GM23338 (cell line): Measurements from ENCODE around the gene IGFBPL1. TPM values are rescaled to one million over a fixed set of nuclear protein-coding genes. Genes with fewer than 3 reads are reported as not detected.

Experiments
- ATAC-seq: fragments of 200-7000 bp; cut with Tn5 transposase; 3 replicates; pipeline ENCODE4 v1.9.1; 2020
- DNase-seq: peaks from one replicate; pipeline ENCODE4 v3.0.0-alpha.2; 2015; ENCODE audit warnings: low spot score
- H2AFZ ChIP-seq: fragments of 200-600 bp; sonication (generic); 2 replicates; pipeline ENCODE4 v1.8.0; 2016; ENCODE audit warnings: antibody characterized with exemption, mild to moderate bottlenecking, moderate library complexity
- H3F3A ChIP-seq: fragments of 200-600 bp; sonication (generic); replicated peaks from 2 replicates; pipeline ENCODE4 v1.8.0; 2017; ENCODE audit warnings: antibody characterized with exemption, mixed run types, low read depth
- H3K27ac ChIP-seq: fragments of 200-600 bp; sonication (generic); 2 replicates; pipeline ENCODE4 v1.6.1; 2016; ENCODE audit warnings: low read depth
- H3K27me3 ChIP-seq: fragments of 200-600 bp; sonication (generic); 2 replicates; pipeline ENCODE4 v1.8.0; 2016; ENCODE audit warnings: mild to moderate bottlenecking, mixed run types, moderate library complexity; ENCODE audit not compliant: insufficient read depth
- H3K36me3 ChIP-seq: fragments of 200-600 bp; sonication (generic); 2 replicates; pipeline ENCODE4 v1.8.0; 2016; ENCODE audit warnings: mild to moderate bottlenecking; ENCODE audit not compliant: insufficient read depth
- H3K4me1 ChIP-seq: fragments of 200-600 bp; sonication (generic); 2 replicates; pipeline ENCODE4 v1.8.0; 2016; ENCODE audit warnings: mild to moderate bottlenecking, moderate library complexity; ENCODE audit not compliant: insufficient read depth
- H3K4me2 ChIP-seq: fragments of 200-600 bp; sonication (generic); 2 replicates; pipeline ENCODE4 v1.7.1; 2017; ENCODE audit warnings: mixed run types
- H3K4me3 ChIP-seq: fragments of 200-600 bp; sonication (generic); 2 replicates; pipeline ENCODE4 v1.6.1; 2016; ENCODE audit warnings: mixed run types
- H3K79me2 ChIP-seq: fragments of 200-600 bp; sonication (generic); replicated peaks from 2 replicates; pipeline ENCODE4 v1.8.0; 2017; ENCODE audit warnings: mild to moderate bottlenecking; ENCODE audit not compliant: insufficient read depth
- H3K9me2 ChIP-seq: fragments of 200-600 bp; sonication (generic); 2 replicates; pipeline ENCODE4 v1.8.0; 2017; ENCODE audit not compliant: insufficient read depth
- H4K20me1 ChIP-seq: fragments of 200-600 bp; sonication (generic); replicated peaks from 2 replicates; pipeline ENCODE4 v1.8.0; 2017; ENCODE audit warnings: mild to moderate bottlenecking; ENCODE audit not compliant: insufficient read depth
- H3K27ac Mint-ChIP-seq: 2 replicates; pipeline ENCODE4 v1.8.0; 2020; ENCODE audit warnings: inconsistent platforms, mild to moderate bottlenecking, moderate library complexity, mixed read lengths
- H3K27me3 Mint-ChIP-seq: 3 replicates; pipeline ENCODE4 v1.8.0; 2022; ENCODE audit warnings: low read depth, mild to moderate bottlenecking, moderate library complexity, mixed read lengths, inconsistent platforms; ENCODE audit not compliant: insufficient read depth, poor library complexity
- H3K36me3 Mint-ChIP-seq: 3 replicates; pipeline ENCODE4 v1.8.0; 2021; ENCODE audit warnings: low read depth, mild to moderate bottlenecking, inconsistent platforms, moderate library complexity, mixed read lengths
- H3K4me1 Mint-ChIP-seq: 3 replicates; pipeline ENCODE4 v1.8.0; 2020; ENCODE audit warnings: mild to moderate bottlenecking, inconsistent platforms, mixed read lengths
- H3K4me3 Mint-ChIP-seq: 3 replicates; pipeline ENCODE4 v1.8.0; 2021; ENCODE audit warnings: moderate library complexity, mild to moderate bottlenecking, inconsistent platforms, mixed read lengths
- H3K9me3 Mint-ChIP-seq: 3 replicates; pipeline ENCODE4 v1.8.0; 2020; ENCODE audit warnings: moderate library complexity, mild to moderate bottlenecking, inconsistent platforms, mixed read lengths
- CREB1 ChIP-seq: fragments of 250-450 bp; sonication (Bioruptor Pico); IDR thresholded peaks from 2 replicates; pipeline ENCODE4 v1.5.0; 2020; ENCODE audit warnings: low read depth, mild to moderate bottlenecking, moderate library complexity
- EZH2 ChIP-seq: fragments of 200-600 bp; sonication (generic); IDR thresholded peaks from one replicate; pipeline ENCODE4 v1.8.0; 2017; ENCODE audit warnings: antibody characterized with exemption, mild to moderate bottlenecking, low read depth; ENCODE audit not compliant: unreplicated experiment
- EZH2phosphoT487 ChIP-seq: fragments of 200-600 bp; sonication (generic); IDR thresholded peaks from one replicate; pipeline ENCODE4 v1.8.1; 2018; ENCODE audit warnings: antibody characterized with exemption; ENCODE audit not compliant: unreplicated experiment
- JUNB ChIP-seq: IDR thresholded peaks from one replicate; pipeline ENCODE4 v1.6.1; 2016; ENCODE audit warnings: antibody characterized with exemption; ENCODE audit not compliant: unreplicated experiment
- NANOG ChIP-seq: IDR thresholded peaks from 2 replicates; pipeline ENCODE4 v1.6.1; 2016; ENCODE audit warnings: antibody characterized with exemption, borderline replicate concordance
- POLR2AphosphoS5 ChIP-seq: IDR thresholded peaks from 2 replicates; pipeline ENCODE4 v1.6.1; 2016; ENCODE audit warnings: antibody characterized with exemption, low read depth
- STAT1 ChIP-seq: IDR thresholded peaks from one replicate; pipeline ENCODE4 v1.6.1; 2016; ENCODE audit warnings: antibody characterized with exemption; ENCODE audit not compliant: unreplicated experiment
- ZNF114 ChIP-seq: fragments of 250-450 bp; sonication (Bioruptor Pico); IDR thresholded peaks from 2 replicates; pipeline ENCODE4 v1.5.0; 2020; ENCODE audit warnings: mild to moderate bottlenecking, moderate library complexity
- ZNF331 ChIP-seq: fragments of 250-450 bp; sonication (Bioruptor Pico); IDR thresholded peaks from 2 replicates; pipeline ENCODE4 v1.5.0; 2020; ENCODE audit warnings: low read depth, mild to moderate bottlenecking, moderate library complexity
- polyA plus RNA-seq: library from polyadenylated mRNA; unstranded; fragments of >200 nt; fragmentation: Nextera tagmentation; extraction: Ambion mirVana; gene quantifications from 2 replicates; pipeline ENCODE4 v1.2.1, GENCODE V29; 2016
- total RNA-seq: library from RNA; depleted of rRNA; stranded (reverse); fragments of >200 nt; shearing (Covaris generic); gene quantifications from 2 replicates; pipeline ENCODE4 v1.2.3, GENCODE V29; 2014
- TF ChIP-seq, protein P1 (sequence below): IDR thresholded peaks from 2 replicates; pipeline ENCODE4 v1.6.1; 2016; ENCODE audit warnings: antibody characterized with exemption
- TF ChIP-seq, protein P2 (sequence below): IDR thresholded peaks from one replicate; pipeline ENCODE4 v1.6.1; 2018; ENCODE audit warnings: antibody characterized with exemption; ENCODE audit not compliant: unreplicated experiment
- TF ChIP-seq, protein P3 (sequence below): fragments of 250-450 bp; sonication (Bioruptor Pico); IDR thresholded peaks from 2 replicates; pipeline ENCODE4 v1.5.0; 2020; ENCODE audit warnings: mild to moderate bottlenecking, moderate library complexity
- TF ChIP-seq, protein P4 (sequence below), 2 experiments: fragments of 200-600 bp in 1 of 2; sonication (generic) in 1 of 2; conservative IDR thresholded peaks; 2 replicates each; pipeline versions ENCODE4 v1.5.1 to v1.6.1; 2016 to 2017; ENCODE audit warnings: antibody characterized with exemption in 2 of 2, low read depth in 2 of 2, mild to moderate bottlenecking in 2 of 2, moderate library complexity in 1 of 2

IGFBPL1 gene
- total and polyA plus RNA-seq, 2 experiments from 2014 or later, result 9.4 to 75.6 TPM

DNA sequence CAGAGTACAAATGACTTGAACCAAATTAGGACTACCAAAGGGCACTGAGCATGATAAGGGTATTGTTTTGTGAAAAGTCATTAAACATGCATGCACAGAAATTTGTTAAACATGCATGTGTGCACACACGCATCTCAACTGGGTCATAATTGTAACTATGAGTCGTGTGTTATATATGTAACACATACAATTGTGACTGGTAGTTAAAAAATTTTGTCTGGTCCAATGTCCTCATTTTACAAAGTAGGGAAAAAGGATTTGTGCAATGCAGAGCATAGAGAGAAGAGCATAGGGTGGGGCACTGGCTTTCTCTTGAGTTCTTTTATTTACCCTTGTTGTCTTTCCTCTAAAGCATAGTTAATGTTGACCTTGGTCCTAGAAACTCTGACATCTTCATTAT, 19.3 kb upstream of the IGFBPL1 start:
- H3K4me3 Mint-ChIP-seq, result no peak overlapping the region
- Histone ChIP-seq H3F3A (no peaks in the 10 kb centered on the region), H2AFZ (no peak overlapping the region), H4K20me1 (no peaks in the 10 kb centered on the region; the same call in 1 of the 2 replicates), H3K4me3 (no peak overlapping the region), H3K4me2 (no peak overlapping the region), H3K79me2 (no peaks in the 10 kb centered on the region), H3K9me2 (no peaks in the 10 kb centered on the region), H3K36me3 (no peaks in the 10 kb centered on the region), H3K27me3 (no peaks in the 10 kb centered on the region), H3K4me1 (no peaks in the 10 kb centered on the region; the same call in none of the 2 replicates), H3K27ac (no peak overlapping the region)
- no peak overlapping the region for H3K27ac Mint-ChIP-seq
- H3K27me3 Mint-ChIP-seq, result peaks cover 7% of the 10 kb centered on the region
- ATAC-seq (no peak), DNase-seq (no peak)
- TF ChIP-seq ZNF114 (no peak), CREB1 (no peak), JUNB (no peak), NANOG (no peak), STAT1 (no peak), EZH2phosphoT487 (no peak), EZH2 (no peak), POLR2AphosphoS5 (no peak), ZNF331 (CRISPR knock-in tag) (no peak)
- TF ChIP-seq, protein P1, sequence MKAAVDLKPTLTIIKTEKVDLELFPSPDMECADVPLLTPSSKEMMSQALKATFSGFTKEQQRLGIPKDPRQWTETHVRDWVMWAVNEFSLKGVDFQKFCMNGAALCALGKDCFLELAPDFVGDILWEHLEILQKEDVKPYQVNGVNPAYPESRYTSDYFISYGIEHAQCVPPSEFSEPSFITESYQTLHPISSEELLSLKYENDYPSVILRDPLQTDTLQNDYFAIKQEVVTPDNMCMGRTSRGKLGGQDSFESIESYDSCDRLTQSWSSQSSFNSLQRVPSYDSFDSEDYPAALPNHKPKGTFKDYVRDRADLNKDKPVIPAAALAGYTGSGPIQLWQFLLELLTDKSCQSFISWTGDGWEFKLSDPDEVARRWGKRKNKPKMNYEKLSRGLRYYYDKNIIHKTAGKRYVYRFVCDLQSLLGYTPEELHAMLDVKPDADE, result no peak
- TF ChIP-seq, protein P2, sequence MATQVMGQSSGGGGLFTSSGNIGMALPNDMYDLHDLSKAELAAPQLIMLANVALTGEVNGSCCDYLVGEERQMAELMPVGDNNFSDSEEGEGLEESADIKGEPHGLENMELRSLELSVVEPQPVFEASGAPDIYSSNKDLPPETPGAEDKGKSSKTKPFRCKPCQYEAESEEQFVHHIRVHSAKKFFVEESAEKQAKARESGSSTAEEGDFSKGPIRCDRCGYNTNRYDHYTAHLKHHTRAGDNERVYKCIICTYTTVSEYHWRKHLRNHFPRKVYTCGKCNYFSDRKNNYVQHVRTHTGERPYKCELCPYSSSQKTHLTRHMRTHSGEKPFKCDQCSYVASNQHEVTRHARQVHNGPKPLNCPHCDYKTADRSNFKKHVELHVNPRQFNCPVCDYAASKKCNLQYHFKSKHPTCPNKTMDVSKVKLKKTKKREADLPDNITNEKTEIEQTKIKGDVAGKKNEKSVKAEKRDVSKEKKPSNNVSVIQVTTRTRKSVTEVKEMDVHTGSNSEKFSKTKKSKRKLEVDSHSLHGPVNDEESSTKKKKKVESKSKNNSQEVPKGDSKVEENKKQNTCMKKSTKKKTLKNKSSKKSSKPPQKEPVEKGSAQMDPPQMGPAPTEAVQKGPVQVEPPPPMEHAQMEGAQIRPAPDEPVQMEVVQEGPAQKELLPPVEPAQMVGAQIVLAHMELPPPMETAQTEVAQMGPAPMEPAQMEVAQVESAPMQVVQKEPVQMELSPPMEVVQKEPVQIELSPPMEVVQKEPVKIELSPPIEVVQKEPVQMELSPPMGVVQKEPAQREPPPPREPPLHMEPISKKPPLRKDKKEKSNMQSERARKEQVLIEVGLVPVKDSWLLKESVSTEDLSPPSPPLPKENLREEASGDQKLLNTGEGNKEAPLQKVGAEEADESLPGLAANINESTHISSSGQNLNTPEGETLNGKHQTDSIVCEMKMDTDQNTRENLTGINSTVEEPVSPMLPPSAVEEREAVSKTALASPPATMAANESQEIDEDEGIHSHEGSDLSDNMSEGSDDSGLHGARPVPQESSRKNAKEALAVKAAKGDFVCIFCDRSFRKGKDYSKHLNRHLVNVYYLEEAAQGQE, result no peak
- TF ChIP-seq, protein P3, sequence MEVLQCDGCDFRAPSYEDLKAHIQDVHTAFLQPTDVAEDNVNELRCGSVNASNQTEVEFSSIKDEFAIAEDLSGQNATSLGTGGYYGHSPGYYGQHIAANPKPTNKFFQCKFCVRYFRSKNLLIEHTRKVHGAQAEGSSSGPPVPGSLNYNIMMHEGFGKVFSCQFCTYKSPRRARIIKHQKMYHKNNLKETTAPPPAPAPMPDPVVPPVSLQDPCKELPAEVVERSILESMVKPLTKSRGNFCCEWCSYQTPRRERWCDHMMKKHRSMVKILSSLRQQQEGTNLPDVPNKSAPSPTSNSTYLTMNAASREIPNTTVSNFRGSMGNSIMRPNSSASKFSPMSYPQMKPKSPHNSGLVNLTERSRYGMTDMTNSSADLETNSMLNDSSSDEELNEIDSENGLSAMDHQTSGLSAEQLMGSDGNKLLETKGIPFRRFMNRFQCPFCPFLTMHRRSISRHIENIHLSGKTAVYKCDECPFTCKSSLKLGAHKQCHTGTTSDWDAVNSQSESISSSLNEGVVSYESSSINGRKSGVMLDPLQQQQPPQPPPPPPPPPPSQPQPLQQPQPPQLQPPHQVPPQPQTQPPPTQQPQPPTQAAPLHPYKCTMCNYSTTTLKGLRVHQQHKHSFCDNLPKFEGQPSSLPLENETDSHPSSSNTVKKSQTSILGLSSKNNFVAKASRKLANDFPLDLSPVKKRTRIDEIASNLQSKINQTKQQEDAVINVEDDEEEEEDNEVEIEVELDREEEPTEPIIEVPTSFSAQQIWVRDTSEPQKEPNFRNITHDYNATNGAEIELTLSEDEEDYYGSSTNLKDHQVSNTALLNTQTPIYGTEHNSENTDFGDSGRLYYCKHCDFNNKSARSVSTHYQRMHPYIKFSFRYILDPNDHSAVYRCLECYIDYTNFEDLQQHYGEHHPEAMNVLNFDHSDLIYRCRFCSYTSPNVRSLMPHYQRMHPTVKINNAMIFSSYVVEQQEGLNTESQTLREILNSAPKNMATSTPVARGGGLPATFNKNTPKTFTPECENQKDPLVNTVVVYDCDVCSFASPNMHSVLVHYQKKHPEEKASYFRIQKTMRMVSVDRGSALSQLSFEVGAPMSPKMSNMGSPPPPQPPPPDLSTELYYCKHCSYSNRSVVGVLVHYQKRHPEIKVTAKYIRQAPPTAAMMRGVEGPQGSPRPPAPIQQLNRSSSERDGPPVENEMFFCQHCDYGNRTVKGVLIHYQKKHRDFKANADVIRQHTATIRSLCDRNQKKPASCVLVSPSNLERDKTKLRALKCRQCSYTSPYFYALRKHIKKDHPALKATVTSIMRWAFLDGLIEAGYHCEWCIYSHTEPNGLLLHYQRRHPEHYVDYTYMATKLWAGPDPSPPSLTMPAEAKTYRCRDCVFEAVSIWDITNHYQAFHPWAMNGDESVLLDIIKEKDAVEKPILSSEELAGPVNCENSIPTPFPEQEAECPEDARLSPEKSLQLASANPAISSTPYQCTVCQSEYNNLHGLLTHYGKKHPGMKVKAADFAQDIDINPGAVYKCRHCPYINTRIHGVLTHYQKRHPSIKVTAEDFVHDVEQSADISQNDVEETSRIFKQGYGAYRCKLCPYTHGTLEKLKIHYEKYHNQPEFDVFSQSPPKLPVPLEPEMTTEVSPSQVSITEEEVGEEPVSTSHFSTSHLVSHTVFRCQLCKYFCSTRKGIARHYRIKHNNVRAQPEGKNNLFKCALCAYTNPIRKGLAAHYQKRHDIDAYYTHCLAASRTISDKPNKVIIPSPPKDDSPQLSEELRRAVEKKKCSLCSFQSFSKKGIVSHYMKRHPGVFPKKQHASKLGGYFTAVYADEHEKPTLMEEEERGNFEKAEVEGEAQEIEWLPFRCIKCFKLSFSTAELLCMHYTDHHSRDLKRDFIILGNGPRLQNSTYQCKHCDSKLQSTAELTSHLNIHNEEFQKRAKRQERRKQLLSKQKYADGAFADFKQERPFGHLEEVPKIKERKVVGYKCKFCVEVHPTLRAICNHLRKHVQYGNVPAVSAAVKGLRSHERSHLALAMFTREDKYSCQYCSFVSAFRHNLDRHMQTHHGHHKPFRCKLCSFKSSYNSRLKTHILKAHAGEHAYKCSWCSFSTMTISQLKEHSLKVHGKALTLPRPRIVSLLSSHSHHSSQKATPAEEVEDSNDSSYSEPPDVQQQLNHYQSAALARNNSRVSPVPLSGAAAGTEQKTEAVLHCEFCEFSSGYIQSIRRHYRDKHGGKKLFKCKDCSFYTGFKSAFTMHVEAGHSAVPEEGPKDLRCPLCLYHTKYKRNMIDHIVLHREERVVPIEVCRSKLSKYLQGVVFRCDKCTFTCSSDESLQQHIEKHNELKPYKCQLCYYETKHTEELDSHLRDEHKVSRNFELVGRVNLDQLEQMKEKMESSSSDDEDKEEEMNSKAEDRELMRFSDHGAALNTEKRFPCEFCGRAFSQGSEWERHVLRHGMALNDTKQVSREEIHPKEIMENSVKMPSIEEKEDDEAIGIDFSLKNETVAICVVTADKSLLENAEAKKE (CRISPR knock-in tag), result no peak
- TF ChIP-seq, protein P4, sequence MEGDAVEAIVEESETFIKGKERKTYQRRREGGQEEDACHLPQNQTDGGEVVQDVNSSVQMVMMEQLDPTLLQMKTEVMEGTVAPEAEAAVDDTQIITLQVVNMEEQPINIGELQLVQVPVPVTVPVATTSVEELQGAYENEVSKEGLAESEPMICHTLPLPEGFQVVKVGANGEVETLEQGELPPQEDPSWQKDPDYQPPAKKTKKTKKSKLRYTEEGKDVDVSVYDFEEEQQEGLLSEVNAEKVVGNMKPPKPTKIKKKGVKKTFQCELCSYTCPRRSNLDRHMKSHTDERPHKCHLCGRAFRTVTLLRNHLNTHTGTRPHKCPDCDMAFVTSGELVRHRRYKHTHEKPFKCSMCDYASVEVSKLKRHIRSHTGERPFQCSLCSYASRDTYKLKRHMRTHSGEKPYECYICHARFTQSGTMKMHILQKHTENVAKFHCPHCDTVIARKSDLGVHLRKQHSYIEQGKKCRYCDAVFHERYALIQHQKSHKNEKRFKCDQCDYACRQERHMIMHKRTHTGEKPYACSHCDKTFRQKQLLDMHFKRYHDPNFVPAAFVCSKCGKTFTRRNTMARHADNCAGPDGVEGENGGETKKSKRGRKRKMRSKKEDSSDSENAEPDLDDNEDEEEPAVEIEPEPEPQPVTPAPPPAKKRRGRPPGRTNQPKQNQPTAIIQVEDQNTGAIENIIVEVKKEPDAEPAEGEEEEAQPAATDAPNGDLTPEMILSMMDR (conservative IDR thresholded peaks at IDR 0.05; ENCODE audit: low read depth in 2 of 2), result no peak
- H3K9me3 Mint-ChIP-seq, result no peaks in the 10 kb centered on the region
- no peaks in the 10 kb centered on the region for H3K36me3 Mint-ChIP-seq
- peaks cover 4% of the 10 kb centered on the region for H3K4me1 Mint-ChIP-seq
